ENCODE measurements around the gene ABLIM2.

Gene ABLIM2

DNA sequence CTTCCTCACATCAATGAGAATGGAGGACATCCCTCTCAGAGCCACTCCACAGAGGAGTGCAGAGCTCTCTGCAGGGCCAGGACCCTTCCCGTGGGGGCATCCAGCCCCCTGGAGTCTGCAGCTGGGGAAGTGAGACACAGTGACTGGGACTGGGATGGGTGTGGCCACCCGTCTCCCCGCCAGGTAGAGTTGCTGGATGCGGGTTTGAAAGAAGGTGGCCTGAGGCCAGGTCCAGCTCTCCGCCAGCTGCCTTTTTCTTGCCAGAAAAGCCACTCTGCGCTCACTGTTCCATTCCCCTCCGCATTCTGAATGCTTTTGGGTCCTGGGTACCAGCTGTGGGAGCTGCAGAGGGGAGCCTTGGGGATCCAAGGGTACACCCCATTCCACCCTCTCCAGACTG is 82.6 kb downstream of the ABLIM2 start:
- TF ChIP-seq, protein P1, sequence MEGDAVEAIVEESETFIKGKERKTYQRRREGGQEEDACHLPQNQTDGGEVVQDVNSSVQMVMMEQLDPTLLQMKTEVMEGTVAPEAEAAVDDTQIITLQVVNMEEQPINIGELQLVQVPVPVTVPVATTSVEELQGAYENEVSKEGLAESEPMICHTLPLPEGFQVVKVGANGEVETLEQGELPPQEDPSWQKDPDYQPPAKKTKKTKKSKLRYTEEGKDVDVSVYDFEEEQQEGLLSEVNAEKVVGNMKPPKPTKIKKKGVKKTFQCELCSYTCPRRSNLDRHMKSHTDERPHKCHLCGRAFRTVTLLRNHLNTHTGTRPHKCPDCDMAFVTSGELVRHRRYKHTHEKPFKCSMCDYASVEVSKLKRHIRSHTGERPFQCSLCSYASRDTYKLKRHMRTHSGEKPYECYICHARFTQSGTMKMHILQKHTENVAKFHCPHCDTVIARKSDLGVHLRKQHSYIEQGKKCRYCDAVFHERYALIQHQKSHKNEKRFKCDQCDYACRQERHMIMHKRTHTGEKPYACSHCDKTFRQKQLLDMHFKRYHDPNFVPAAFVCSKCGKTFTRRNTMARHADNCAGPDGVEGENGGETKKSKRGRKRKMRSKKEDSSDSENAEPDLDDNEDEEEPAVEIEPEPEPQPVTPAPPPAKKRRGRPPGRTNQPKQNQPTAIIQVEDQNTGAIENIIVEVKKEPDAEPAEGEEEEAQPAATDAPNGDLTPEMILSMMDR (IDR thresholded peaks at IDR 0.05; ENCODE audit: low read length): no peak
- TF ChIP-seq EZH2phosphoT487 (IDR thresholded peaks at IDR 0.05; ENCODE audit: low read length): no peak
- no peak for TF ChIP-seq EZH2 (optimal IDR thresholded peaks at IDR 0.05; ENCODE audit: low read depth, low read length)
- Histone ChIP-seq H2AFZ (ENCODE audit: low read length) (no peak overlapping the region), H3K9me3 (replicated peaks; ENCODE audit: insufficient read depth, low read length) (no peaks in the 10 kb centered on the region), H3K36me3 (replicated peaks; ENCODE audit: insufficient read depth, low read length) (no peaks in the 10 kb centered on the region), H3K4me1 (ENCODE audit: low read length) (no peaks in the 10 kb centered on the region), H4K20me1 (ENCODE audit: insufficient read depth, low read length) (no peaks in the 10 kb centered on the region), H3K9ac (ENCODE audit: low read length) (no peak overlapping the region), H3K79me2 (ENCODE audit: low read length) (no peaks in the 10 kb centered on the region), H3K4me3 (ENCODE audit: low read length) (no peak overlapping the region), H3K27ac (ENCODE audit: low read length) (no peak overlapping the region), H3K9me2 (replicated peaks; ENCODE audit: insufficient read depth, low read length) (no peaks in the 10 kb centered on the region), H3K4me2 (ENCODE audit: low read depth, low read length) (no peak overlapping the region), H3K27me3 (replicated peaks; ENCODE audit: insufficient read depth, low read length) (peaks cover 91% of the 10 kb centered on the region), H3F3A (ENCODE audit: insufficient read depth, low read length) (no peaks in the 10 kb centered on the region)
- no peak for DNase-seq

DNA sequence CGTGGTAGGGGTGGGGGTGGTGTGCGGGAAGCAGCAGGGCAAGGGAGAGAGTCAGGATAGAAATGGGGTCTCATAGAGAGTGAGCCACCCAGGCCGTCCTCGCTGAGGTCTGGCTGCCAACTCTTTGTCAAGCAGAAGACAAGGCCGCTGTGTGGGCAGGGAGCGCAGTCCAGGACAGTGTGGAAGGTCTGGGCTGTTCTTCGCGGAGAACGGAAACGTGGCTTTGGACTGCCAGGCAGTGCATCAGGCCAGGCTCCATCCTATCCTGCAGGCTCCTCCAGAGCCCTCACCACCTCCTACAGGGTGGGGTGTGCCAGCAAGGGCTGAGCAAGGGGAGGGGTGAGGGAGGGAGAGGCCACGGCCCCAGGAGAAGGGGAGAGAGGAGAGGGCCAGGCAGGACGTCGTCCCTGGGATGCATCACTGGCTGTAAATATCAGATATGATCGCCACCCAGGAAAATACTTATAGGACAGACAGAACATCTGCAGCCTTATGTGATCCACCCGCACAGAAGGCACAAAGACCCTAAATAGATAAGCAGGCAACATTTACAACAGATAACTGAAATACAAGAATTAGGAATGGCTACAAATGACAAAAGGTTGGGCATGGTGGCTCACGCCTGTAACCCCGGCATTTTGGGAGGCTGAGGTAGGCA is 85.3 kb downstream of the ABLIM2 start:
- Histone ChIP-seq H3K9me2 (replicated peaks; ENCODE audit: insufficient read depth, low read length) (no peaks in the 10 kb centered on the region), H2AFZ (ENCODE audit: low read length) (no peak overlapping the region), H3K4me1 (ENCODE audit: low read length) (no peaks in the 10 kb centered on the region), H3K27ac (ENCODE audit: low read length) (no peak overlapping the region), H3K4me3 (ENCODE audit: low read length) (no peak overlapping the region), H3K4me2 (ENCODE audit: low read depth, low read length) (no peak overlapping the region), H3K9ac (ENCODE audit: low read length) (no peak overlapping the region), H4K20me1 (ENCODE audit: insufficient read depth, low read length) (no peaks in the 10 kb centered on the region), H3K27me3 (replicated peaks; ENCODE audit: insufficient read depth, low read length) (peaks cover 91% of the 10 kb centered on the region), H3F3A (ENCODE audit: insufficient read depth, low read length) (no peaks in the 10 kb centered on the region), H3K79me2 (ENCODE audit: low read length) (no peaks in the 10 kb centered on the region), H3K9me3 (replicated peaks; ENCODE audit: insufficient read depth, low read length) (no peaks in the 10 kb centered on the region), H3K36me3 (replicated peaks; ENCODE audit: insufficient read depth, low read length) (no peaks in the 10 kb centered on the region)
- no peak for TF ChIP-seq EZH2phosphoT487 (IDR thresholded peaks at IDR 0.05; ENCODE audit: low read length)
- TF ChIP-seq EZH2 (optimal IDR thresholded peaks at IDR 0.05; ENCODE audit: low read depth, low read length): no peak
- TF ChIP-seq, protein P1 (IDR thresholded peaks at IDR 0.05; ENCODE audit: low read length): no peak
- DNase-seq: no peak

DNA sequence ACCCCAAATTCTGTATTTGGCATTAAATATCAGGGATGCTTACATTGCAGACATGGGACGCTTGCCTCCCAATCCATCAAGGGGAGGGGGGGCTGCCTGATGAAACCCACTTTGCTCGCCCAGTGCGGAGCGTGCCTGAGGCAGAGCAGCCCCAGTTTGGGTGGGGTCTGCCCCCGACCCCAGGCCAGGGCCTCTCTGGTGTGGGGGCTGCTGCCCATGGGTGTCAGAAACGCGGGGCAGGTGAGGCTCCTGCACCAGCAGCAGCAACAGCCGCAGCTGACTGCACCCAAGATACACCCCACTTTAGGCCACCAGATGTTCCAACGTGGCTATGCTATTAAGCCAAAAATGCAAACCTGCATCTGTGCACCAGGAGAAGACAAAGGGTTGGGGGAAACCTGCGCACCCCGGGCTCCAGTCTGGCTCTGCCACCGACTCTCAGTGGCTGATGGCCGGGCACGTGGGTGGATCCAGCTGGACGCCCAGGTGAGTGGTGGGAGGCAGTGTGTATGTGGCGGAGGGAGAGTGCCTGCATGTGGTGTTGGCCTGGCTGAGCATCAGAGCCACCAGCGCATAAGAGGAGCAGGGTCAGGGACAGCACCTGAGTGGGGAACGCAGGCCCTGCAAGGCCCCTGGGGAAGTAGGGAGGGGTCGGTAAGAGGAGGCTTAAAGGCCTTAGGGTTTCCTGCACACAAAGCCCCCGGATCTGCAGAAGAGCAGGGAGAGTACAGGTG is 86.2 kb downstream of the ABLIM2 start:
- Histone ChIP-seq H3K9me2 (replicated peaks; ENCODE audit: insufficient read depth, low read length) (no peaks in the 10 kb centered on the region), H2AFZ (ENCODE audit: low read length) (no peak overlapping the region), H3K4me2 (ENCODE audit: low read depth, low read length) (no peak overlapping the region), H3K9me3 (replicated peaks; ENCODE audit: insufficient read depth, low read length) (no peaks in the 10 kb centered on the region), H3K27ac (ENCODE audit: low read length) (no peak overlapping the region), H3K36me3 (replicated peaks; ENCODE audit: insufficient read depth, low read length) (no peaks in the 10 kb centered on the region), H3K4me3 (ENCODE audit: low read length) (no peak overlapping the region), H3K9ac (ENCODE audit: low read length) (no peak overlapping the region), H3K79me2 (ENCODE audit: low read length) (no peaks in the 10 kb centered on the region), H3F3A (ENCODE audit: insufficient read depth, low read length) (no peaks in the 10 kb centered on the region), H3K4me1 (ENCODE audit: low read length) (no peaks in the 10 kb centered on the region), H3K27me3 (replicated peaks; ENCODE audit: insufficient read depth, low read length) (peaks cover 91% of the 10 kb centered on the region), H4K20me1 (ENCODE audit: insufficient read depth, low read length) (no peaks in the 10 kb centered on the region)
- no peak for DNase-seq
- TF ChIP-seq, protein P1 (IDR thresholded peaks at IDR 0.05; ENCODE audit: low read length): no peak
- TF ChIP-seq EZH2 (optimal IDR thresholded peaks at IDR 0.05; ENCODE audit: low read depth, low read length) (no peak), EZH2phosphoT487 (IDR thresholded peaks at IDR 0.05; ENCODE audit: low read length) (no peak)
